Jurkat, Clone E6-1 (cell line): Measurements from ENCODE around the gene WDPCP.
"Not testable (repeated sequence)": the region's sequence is repeated elsewhere in the genome, so short reads cannot be mapped to it uniquely, and the experiment has no call there.

Source experiments
- DNase-seq: peaks from one replicate; pipeline ENCODE4 v3.0.0-alpha.2; 2011; ENCODE audit warnings: low read depth, low spot score
- H3K4me3 ChIP-seq: 2 replicates; pipeline ENCODE4 v1.5.1; 2011; ENCODE audit warnings: mild to moderate bottlenecking, low read length, control low read depth, moderate library complexity

The WDPCP gene

DNA sequence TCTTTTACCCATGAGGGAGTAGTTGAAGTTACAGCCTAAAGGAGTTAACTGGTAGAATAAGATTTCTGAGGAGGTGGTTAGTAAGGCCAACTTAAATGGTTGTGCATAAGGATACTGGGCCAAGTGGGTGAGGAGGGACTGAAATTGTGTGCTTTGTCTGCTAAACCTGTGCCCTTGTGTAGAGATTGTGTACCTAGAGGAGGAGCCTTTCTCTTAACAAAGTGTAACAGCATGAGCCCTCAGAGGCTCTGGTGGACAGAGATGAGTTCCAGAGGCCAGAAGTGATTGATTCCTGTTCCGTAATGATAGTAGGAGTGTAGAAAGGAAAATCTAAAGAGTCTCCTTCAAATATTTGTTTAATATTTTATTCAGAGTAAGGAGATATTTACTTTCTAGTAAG is 494.8 kb downstream of the WDPCP start:
- DNase-seq, result no peak
- H3K4me3 ChIP-seq, result no peak overlapping the region

DNA sequence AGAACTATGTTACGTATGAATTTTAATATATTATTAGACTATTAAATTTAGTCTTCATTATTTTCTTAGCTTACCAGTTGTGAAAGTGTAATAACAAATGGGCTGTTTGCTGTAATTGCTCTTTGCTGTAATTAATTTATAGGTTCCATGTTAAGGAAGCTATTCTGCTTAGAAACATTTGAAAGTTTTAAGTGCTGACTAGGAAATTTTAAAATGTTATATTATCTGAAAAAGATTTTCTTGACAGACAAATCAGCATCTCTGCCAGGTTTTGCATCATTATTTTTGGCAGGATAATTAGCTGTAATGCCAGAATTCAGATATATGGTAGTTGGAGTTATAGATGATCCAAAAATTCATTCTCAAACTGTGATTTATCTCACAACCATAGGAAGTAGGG is 495.4 kb downstream of the WDPCP start:
- H3K4me3 ChIP-seq, result no peak overlapping the region
- no peak for DNase-seq

DNA sequence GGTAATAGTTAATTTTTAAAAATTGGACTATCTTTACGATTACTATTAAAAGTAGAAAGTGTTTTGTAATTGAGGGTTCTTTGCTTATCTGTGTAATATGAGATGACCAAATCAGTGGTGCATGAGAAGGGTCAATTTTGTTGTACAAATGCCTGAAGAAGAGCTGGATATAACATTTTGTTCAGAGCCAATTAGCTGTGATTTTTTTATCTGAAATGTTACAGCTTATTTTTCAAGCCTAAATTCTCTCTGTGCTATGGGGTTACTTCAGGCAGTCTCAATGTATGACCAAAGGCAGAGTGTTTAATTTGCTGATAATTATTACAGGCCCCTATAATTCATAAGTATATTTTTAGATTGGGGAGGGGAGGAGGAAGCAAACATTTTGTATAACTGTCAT is 495.9 kb downstream of the WDPCP start:
- H3K4me3 ChIP-seq, result no peak overlapping the region
- no peak for DNase-seq

DNA sequence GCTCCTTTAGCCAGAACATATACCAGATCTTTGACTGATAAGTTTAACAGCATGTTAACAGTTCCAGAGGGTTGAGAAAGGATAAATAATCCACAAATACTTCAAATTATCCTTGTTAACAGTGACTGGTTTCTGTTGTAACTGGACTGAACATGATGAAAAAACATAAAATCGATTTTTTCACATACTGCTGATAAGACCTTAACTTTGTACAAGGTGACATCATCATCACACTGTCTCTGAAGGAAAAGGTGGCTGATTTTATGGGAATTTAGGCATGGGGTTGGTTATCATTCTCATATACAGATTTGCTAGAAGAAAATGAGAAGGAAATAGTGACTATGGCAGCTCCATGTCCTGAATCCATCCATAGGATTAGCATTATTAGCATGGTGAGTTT is 501.6 kb downstream of the WDPCP start:
- no peak overlapping the region for H3K4me3 ChIP-seq
- no peak for DNase-seq

DNA sequence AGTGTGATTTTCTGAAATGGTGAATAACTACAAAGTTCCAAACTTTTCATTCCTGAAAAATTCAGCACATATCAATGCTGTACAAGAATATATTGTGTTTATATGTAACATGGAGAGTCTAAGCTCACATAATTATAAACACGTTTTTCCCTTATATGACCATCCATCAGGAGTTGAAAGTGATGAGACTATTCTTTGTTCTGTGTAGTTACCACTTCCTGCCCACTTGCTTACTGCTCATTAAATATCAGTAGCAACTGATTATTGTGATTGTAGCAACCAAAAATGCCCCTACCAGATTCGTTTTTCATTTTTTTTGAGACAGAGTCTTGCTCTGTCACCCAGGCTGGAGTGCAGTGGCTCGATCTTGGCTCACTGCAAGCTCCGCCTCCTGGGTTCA is 506.9 kb downstream of the WDPCP start:
- no peak overlapping the region for H3K4me3 ChIP-seq

DNA sequence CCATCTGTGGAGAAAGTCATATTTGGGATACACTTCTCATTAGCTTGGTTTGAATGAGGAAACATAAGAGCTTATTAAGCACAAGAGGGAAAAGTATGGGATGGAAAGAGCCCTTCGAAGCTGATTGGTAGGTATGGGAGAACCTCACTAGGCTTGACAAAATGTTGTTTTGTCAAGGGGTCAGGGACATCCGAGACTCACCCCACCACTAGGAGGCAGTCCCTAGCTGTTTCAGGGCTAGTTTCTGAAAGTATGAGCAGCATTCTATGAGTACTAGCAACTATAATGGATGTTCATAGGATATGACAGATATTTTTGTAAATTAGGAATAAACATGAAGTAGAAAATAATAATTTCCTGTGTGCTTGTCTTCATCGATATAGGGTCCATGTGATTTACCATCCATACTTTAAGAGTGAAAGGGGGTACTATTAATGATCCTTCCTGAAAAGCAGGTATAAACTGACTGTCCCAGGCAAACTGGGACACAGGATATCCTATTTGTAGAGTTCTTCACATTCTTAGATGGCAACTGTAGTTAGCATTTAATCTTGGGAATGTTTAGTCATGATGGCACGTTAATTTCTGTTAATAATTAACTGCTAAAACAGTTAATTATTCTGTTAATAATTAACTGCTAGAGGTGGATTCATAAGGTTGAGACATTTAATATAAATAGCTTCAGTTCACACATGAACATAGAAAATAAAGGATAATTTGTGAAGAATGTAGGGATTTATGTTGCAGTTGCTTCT is 509.2 kb downstream of the WDPCP start:
- H3K4me3 ChIP-seq, result no peak overlapping the region
- DNase-seq, result peak; percentile 34

More for the DNA sequence above, 506.9 kb downstream of the WDPCP start:
- DNase-seq, result peak; percentile 23

DNA sequence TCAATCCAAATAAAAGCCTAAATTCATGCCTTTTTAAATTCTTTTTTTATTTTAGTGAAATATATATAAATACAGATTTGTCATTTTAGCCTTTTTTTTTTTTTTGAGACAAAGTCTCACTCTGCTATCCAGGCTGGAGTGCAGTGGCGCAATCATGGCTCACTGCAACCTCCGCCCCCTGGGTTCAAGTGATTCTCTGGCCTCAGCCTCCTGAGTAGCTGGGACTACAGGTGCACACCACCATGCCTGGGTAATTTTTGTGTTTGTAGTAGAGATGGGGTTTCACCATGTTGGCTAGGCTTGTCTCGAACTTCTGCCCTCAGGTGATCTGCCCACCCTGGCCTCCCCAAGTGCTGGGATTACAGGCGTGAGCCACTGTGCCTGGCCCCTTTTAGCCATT is 513.9 kb downstream of the WDPCP start:
- not testable (repeated sequence) for H3K4me3 ChIP-seq, DNase-seq

DNA sequence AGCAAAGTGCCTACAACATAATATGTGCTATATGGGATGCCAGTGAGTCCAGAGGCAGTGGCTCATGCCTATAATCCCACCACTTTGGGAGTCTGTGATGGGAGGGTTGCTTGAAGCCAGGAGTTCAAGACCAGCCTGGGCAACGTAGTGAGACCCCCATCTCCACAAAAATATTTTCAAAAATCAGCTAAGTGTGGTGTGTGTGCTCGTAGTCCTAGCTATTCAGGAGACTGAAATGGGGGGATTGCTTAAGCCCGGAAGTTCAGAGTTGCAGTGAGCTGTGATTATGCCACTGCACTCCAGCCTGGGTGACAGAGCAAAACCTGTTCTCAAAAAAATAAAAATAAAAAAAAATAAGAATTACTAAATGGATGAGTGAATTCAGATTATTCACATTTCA is 514.3 kb downstream of the WDPCP start:
- H3K4me3 ChIP-seq, result no peak overlapping the region
- no peak for DNase-seq

DNA sequence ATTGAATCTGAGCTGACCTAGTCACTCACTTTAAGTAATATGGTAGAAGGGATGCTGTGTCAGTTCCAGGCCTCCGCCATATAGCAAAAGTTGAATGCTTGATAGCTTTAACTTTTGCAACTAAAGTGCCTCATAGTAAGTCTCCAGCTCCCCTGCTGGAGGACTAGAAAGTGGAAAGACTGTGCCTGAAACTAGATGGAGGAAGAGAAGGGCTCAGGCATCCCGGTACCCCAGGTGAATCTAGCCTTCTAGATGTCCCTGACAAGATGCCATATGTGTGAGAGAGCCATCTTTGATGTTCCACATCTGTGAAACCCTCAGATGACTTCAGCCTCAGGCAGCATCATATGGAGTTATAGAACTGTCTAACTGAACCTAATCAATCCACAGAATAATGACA is 516.6 kb downstream of the WDPCP start:
- H3K4me3 ChIP-seq, result no peak overlapping the region
- no peak for DNase-seq
